GM18861 (cell line): ENCODE measurements around the gene SLC35E1.
"Not testable (repeated sequence)": the region's sequence is repeated elsewhere in the genome, so short reads cannot be mapped to it uniquely, and the experiment has no call there.

Source experiments
- ATAC-seq: cut with Tn5 transposase; IDR thresholded peaks from one replicate; pipeline ENCODE4 v1.9.1; 2021; ENCODE audit not compliant: unreplicated experiment

Gene SLC35E1

DNA sequence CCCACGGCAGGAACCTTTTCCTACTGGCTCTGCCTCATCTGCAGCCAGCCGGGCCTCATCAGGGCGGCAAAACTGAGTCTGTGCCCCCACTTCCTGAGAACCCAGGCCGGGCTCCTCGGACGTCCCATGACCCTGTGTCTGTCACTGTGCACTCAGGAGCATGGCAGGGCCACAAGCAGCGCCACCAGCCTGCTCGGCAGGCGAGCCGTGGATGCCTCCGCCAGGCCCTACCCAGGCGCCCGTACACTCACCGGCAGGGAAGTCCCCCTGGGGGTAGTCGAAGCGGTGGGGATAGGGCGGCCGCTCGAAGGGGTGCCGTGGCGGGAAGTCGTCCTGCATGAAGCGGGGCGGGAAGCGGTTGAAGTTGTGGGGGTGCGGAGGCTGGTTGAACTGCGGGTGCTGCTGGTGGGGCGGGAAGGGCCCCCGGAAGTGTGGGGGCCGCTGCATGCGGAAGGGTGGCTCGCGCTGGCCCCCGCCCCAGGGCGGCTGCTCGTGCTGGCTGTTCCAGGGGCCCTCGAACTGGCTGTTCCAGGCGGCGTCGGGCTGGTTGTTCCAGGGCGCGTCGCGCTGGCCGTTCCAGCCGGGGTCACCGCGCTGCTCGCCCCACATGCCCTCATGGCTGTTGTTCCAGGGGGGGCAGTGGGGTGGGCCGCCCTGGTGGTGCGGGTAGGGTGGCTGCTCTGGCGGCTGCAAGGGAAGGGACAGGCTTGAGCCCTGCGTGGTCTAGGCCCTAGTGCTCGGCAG lies 47.1 kb downstream of the SLC35E1 start:
- no peak for ATAC-seq

DNA sequence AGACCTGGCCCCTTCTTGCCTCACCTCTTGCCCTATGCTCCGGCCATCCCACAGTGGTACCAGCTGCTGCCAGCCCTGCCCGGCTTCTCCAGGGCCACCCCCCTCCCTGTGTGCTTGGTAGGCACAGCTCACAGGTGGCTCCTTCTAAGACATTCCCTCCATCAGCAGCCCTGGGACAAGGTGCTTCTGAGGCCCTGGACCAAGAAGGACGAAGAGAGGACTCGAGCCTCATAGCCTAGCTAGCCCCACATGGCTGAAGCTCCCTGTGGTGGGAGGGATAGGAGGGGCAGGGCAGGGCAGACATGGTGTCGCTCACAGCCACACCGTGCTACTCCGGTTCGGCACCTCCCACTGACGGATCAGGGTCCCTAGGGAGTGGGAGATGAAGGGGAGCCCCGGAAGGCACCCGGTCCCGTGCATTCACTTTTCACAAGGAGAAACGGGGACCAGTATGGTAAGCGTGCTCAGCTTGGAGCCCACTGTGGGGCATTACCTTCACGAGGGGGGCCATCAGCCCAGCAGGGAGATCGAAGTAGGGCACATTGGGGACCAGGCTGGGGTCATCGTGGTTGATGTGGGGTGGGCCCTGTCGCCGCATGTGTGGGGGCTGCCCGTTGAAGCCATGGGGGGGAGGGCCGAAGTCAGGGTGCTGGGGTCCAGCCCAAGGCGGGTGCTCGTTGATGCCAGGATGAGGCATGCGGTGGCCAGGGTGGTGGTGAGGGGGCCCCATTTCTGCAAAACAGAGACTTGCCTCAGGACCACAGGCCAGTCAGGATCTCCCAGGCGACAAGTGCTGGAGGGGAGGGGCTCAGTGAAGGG lies 49.4 kb downstream of the SLC35E1 start:
- no peak for ATAC-seq

DNA sequence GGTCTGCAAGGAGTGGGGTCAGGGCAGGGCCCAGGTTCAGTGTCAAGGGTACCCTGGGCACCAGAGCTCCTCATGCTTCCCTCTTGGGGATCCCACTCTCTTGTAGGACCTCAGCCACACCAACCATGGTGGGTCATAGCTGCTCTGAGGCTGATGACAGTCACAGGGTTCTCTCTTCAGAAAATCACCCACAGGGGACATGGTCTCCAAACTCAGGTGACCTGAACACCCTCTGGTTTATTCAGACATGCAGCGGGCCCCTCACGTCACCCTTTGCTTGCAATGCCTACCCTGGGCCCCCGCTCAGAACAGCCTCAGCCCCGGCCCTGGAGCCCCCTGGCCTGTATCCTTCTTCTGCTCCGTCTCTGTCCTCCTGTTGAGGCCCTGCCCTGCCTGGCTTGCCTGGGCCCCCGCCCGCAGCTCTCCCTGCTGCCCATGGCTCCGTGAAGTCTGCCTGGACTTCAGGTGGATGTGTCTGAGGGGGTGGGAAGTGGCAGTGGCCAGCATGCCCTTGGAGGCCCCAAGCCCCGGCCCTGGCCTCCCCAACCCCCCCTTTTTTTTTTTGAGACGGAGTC lies 50.4 kb downstream of the SLC35E1 start:
- ATAC-seq, result no peak

DNA sequence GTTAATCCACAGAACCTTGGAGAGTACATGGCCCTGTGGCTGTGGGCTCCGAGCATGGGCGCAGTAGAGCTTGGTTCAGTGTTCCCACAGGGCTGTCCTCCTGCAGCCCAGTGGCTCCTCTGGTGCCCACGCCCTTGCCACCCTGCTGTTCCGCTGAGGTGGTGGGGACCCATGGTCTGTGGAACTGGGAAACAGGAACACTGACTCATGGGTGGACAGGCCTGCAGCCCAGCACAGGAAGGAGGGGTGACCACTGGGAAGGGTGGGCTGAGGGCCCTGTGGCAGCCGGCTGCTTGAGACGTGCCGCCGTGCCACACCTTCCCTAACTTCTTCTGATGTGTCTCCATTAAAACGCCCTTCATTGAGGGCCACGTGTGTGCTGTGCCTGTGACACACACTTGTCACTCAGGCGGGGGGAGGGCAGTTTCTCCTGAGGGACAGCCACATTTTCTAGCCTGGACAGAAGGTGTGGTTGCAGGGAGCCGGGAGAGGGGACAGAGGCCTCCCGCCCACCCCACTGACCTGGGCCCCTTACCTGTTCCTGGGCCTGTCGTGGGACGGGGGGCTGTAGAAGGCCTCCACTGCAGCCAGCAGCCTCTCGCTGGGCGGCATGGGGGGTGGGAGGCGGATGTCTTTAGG lies 51.1 kb downstream of the SLC35E1 start:
- no peak for ATAC-seq

DNA sequence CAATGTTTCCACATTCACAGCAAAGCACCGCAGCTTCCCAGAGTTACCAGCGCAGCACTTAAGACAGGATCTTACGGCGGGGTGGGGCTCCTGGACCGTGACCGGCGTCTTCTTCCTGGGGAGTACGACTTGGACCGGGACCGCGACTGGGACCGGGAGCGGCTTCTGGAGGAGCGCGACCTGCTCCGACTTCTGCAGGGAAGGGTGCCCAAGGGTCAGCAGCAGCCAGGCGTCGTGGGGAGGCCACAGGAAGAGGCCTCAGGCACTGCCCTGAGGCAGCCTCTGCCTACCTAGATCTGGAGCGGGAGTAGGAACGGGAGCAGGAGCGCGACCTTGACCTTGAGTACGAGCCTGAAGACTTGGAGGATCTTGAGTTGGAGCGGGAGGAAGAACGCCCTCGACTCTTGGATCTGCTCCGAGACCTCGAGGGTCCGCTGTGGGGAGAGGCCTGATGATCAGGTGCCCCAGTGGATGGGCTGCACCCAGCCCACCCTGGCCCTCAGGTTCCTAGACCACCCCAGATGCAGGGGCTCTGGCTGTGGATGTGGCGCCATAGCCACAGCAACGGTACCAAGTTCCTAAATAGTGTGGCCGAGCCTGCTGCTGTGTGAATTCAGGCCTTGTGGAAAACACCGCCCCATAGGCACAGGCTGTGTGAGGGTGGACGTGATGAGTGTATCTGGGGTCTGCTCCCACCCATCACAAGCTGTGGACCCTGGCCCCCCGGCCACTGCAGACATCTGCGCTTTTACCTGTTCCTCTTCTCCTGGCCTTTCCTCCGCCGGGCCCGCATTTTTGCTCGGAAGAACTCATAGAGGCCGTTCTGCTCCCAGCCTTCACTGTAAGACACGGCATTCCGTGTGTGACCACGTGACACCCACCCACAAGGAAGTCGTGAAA lies 51.9 kb downstream of the SLC35E1 start:
- no peak for ATAC-seq

DNA sequence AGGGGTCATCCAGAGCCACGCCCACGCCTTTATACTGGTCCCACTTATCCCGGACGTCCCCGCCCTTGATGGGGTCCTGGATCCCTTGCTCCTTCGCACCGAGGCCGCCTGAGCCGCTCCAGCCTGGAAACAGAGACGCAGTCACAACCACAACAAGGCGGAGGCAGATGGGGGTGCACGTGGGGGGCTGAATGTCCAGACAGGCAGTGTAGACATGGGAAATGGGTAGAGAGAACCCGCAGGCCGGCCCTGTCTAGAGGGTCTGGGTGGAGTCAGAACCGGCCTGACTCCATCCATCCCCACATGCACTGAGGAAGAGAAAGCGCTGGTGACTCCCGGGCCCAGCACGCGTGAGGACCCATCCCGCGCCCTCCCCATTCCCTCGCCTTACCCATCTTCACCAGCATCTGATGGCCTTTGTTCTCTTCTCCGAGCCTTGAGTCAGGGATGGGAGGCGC lies 53.0 kb downstream of the SLC35E1 start:
- ATAC-seq, result no peak

DNA sequence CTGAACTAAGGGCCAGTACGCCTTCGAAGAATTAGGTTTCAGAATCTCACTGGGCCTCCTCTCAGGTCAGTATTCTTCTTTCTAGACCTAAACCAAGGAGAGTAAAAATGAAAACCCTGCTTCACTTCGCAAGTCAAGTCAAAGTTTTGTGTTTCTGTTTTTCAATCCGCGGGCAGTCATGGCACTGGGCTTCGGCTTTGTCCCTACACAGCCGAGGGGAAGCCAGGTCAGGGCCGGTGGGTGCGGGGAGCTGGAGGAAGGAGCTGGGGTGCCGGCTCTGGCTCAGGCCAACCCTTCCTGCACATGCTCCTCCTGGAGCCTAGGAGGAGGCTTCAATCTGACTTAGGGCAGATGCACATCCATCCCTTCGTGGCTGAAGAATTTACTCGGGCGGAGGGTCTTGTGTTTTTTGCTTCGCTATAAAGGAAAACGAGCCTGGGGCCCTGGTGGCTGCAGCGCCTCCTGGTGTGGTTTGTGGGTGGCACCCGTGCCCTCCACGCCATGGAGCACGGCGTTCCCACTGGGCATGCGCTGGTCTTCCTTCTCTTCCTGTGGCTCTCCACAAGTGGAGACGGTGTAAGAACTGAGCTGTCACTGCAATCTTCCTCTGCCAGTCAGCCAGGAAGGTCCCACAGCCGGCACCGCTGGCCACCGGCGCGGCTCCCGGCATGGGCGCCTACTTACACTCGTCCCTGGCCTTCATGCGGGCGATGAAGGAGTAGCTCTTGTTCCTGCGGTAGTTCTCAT lies 53.6 kb downstream of the SLC35E1 start:
- no peak for ATAC-seq

DNA sequence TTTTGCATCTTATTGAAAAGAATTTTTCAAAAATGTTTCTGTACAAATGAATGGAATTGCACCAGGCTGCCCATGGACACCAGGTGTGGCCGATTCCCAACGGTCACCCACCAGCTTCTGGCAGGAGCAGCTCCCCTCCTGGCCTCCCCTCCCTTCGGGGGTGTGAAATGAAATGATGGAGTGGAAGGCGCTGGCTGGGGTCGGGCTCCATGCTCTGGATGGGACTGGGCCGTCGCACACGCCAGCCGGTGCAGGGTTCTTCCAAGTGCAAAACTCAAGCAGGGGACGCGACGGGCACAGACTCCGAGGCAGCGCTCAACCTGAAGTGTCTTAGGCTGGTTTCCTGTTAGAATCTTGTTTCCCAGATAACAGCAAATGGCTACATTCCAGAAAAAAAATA lies 54.2 kb downstream of the SLC35E1 start:
- no peak for ATAC-seq

DNA sequence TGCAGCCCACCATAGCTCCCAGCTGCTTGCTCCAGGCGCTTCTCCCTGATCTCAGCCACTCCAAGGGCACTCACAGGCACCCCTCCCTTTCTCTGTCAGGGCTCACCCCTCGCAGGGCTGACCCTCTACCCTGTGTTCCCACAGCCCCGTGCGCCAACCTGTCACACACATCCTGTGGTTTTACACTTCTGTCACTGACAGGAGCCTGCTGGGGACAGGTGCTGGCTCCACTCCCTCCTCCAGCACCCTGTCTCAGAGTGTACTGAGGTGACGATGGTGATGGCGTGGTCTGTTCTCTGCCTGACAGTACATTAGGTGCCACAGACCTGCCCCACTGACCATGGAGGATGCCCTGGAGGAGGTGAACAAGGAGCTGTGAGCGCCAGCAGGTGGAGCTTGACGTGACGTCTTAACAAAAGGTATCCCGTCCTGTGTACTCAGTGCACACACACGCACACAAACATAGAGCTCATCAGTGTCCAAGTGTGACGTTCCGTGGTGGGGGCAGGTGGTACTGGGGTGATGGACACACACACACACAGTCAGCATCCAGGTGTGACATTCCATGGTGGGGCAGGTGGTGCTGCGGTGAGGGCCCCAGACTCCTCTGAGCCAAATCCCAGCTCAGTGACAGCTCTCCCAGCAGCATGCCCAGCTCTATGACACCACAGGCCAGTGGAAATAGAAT lies 55.1 kb downstream of the SLC35E1 start:
- no peak for ATAC-seq

DNA sequence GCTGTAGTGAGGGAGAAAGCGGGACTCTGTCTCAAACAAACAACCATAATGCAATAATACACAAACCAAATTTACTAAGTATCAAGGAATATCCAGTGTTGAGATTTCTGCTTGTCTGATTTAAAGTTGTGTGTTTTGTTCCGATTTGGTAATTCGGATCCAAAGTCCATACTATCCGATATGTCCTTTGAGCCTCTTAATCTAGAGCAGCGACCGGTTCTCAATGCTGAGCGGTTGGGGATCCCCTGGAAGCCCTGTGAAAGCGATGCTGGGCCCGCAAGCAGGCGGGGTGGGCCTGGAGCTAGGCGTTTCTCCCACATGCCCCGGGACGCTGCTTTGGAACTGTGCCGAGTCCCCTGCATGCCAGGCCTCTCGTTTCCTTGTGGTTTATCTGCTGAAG lies 55.8 kb downstream of the SLC35E1 start:
- ATAC-seq, result no peak

DNA sequence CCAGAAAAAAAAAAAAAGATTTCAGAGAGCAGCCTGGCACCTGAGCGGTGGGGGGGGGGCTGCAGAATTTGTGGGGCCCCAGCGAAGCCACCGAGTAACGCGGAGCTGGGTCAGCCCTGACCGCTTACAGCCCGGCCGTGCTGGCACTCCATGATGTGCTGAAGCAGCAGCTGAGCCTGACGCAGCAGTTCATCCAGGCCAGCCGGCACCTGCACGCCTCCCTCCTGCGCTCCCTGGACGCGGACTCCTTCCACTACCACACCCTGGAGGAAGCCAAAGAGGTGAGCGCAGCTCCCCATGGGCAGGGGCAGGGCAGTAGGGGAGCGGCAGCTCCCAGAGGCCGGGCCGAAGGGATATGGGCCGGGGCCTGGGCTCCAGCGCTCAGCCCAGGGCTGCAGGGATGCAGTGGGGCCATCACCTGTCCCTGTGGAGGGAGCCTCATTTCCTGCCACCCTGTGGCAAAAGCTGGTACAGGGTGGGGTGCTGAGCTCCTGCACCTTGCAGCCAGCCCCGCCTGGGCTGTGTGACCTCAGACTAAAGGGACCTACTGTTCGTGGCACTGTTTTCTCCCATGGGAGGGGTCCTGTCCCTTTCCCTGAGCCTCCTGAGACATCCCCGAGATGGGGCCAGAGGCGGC lies 57.7 kb downstream of the SLC35E1 start:
- no peak for ATAC-seq

DNA sequence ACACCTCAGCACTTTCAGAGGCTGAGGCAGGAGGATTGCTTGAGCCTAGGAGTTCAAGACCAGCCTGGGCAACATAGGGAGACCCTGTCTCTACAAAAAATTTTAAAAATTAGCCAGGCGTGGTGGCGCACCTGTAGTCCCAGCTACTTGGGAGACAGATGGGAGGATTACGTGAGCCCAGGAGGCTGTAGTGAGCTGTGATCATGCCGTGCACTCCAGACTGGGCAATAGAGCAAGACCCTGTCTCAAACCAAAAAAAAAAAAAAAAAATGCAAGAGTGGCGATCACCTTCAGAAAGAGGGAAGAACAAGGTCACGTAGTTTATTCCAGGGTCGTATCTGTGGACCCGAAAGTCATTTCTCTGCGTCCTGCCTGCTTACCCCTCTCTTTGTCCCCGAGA lies 59.6 kb downstream of the SLC35E1 start:
- ATAC-seq, result not testable (repeated sequence)

DNA sequence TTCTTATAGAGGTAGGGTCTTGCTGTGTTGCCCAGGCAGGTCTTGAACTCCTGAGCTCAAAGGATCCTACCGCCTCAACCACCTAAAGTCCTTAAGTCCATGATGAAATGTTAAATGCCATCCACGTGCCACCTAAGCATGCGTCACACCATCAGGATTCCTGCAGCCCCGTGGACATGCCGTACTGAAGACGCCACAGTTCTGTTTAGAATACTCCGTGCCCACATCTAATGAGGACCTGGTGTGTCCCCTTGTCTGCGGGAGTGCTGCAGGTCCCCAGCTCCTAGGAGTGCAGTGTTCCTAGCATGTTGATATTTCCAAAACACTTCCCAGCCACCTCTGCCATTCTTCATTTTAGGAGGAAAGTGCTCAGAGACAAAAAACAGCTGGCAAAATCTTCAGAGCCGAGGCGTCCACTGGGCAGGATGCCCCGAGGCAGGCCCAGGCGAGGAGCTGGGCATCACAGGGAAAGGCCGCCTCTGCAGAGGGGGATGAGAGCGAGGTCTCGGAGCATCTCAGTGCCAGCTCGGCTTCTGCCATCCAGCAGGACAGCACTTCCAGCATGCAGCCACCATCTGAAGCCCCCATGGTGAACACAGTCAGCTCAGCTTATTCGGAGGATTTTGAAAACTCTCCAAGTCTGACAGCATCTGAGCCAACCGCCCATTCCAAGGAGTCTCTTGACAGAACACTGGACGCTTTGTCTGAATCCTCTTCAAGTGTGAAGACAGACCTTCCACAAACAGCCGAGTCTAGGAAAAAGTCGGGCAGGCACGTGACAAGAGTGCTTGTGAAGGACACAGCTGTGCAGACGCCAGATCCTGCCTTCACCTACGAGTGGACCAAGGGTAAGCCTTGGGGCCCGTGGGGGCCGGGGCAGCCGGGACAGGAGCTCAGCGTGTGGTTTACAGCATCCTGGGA lies 62.8 kb downstream of the SLC35E1 start:
- no peak for ATAC-seq

DNA sequence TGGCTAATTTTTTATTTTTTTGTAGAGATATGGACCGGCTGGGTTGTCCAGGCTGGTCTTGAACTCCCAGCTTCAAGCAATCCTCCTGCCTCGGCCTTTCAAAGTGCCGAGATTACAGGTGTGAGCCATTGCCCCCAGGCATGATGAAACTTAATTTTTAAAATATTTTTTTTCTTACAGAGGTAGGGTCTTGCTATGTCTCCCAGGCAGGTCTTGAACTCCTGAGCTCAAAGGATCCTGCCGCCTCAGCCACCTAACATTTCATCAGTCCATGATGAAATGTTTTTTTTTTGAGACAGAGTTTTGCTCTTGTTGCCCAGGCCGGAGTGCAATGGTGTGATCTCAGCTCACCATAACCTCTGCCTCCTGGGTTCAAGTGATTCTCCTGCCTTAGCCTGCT lies 63.7 kb downstream of the SLC35E1 start:
- no peak for ATAC-seq

DNA sequence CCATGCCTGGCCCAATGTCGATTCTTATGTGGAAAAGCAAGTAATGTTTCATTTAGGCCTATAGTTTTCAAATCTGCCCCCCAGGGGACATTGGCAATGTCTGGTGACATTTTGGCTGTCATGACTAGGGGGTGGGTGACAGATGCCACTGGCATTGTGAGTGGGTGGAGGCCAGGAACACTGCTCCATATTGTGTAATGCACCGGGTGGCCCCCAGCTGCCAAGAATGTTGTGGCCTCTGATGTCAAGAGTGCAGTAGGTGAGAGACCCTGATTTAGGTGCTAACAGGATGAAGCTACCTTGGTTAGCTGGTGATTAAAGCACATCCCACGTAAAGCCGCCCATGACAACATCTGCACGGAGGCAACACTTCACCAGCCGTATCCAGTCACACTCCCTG lies 65.3 kb downstream of the SLC35E1 start:
- no peak for ATAC-seq

DNA sequence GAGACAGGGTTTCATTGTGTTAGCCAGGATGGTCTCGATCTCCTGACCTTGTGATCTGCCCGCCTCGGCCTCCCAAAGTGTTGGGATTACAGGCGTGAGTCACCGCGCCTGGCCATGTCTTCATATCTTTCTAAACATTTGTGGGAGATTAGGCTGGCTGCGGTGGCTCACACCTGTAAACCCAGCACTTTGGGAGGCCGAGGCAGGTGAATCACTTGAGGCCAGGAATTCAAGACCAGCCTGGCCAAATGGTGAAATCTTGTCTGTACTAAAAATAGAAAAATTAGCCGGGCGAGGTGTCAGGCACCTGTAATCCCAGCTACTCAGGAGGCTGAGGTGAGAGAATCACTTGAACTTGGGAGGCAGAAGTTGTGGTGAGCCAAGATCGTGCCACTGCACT lies 66.1 kb downstream of the SLC35E1 start:
- not testable (repeated sequence) for ATAC-seq

DNA sequence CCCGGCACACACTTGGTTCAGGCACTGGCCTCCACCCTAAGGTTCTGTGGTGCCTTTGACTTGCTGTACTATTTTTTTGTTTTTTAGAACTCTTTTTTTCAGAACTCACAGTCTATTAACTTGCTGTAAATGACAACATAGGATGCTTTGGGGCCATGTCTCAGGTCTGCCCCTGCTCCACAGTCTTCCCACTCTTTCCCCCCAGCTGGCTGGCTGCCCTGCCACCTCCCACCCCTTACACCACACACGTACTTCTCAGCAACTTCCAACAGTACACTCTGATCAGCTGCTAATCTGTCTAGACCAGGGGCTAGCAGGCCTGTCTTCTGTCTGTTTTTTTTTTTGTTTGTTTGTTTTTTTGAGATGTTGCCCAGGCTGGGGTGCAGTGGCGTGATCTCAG lies 67.9 kb downstream of the SLC35E1 start:
- ATAC-seq, result no peak
